DMS53 treated with DMSO at 0.1 percent for 48 hours (cell line): ENCODE measurements around the gene TTC1.
"Not testable (repeated sequence)": the region's sequence is repeated elsewhere in the genome, so short reads cannot be mapped to it uniquely, and the experiment has no call there.

Source experiments
- DNase-seq: peaks from one replicate; lab custom pipeline; 2025; ENCODE audit not compliant: unreplicated experiment; lab: John Stamatoyannopoulos, UW

TTC1 gene

DNA sequence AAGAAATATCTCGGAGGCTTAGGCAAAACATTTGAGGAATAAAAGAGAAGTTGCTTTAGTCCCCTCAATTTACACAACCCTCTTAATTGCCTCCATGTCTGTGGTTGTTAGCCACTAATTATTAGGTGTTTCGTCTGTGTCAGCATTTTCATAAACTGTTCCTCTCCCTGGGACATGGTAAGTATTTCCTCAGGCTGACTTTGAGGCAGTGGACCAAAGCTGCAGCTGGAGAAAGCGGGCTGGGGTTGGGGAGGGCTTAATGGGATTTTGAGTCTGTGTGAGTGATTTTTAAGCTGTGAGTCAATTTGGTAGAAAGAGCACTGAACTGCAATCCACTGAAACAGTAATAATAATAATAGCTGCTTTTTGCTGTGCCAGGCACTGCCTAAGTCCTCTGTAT, 13.0 kb upstream of the TTC1 start:
- DNase-seq: no peak

DNA sequence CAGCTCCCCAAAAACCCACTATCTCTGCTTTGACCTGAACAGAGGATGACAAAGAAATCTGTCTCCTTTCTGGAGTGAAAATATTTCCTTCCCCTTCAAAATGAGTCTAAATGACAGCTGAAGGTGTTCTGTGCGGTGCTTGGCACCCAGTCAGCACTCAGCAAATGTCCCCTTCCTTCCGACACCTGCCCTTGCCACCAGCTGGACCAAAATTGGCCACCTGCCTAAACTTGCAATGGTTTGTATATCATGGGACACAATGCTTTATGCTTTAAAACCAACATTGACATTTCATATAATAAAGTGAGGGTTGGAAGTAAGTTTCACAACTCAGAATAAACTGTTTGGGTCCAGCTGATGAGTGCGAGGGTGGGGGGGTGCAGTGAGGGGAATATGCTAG, 7.5 kb upstream of the TTC1 start:
- DNase-seq: peak; percentile 9

DNA sequence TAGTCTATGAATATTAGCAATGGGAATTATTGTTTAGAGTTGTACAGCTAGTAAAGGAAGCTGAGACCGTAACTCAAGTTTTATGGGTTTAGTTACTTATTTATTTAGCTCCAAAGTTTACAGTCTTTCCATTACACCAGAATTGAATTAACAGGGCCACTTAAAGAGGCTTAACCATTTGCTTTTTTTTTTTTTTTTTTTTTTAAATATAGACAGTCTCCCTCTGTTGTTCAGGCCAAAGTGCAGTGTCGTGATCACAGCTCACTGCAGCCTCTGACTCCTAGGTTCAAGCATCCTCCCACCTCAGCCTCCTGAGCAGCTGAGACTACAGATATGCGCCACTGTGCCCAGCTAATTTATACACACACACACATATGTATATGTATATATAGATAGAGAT, 1.4 kb upstream of the TTC1 start:
- no peak for DNase-seq

DNA sequence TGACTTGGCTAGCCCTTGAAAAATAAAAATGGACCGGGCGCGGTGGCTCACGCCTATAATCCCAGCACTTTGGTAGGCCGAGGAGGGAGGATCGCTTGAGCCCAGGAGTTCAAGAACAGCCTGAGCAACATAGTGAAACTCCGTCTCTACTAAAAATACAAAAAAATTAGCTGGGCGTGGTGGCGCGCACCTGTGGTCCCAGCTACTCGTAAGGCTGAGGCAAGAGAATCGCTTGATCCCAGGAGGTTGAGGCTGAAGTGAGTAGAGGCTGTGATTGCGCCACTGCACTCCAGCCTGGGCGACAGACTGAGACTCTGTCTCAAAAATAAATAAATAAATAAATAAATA, 436 bp upstream of the TTC1 start:
- not testable (repeated sequence) for DNase-seq

DNA sequence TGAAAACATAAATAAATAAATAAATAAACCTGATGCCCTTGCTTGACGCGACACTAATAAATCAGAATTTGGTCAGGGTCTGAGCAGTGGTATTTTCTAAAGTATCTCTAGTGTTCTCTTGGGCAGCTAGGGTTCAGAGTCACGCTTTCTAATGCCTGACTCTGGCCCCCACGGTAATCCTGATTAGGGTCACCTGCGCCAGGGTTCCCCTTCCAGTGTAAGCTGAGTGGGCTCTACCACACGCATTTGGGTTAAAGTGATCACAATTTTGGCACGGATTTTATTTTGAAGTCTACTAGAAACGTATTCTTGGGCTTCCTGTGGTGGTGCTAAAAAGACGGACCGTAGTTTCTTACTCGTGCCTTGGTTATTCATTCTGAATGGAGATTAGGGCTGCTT, 651 bp downstream of the TTC1 start:
- DNase-seq: no peak

DNA sequence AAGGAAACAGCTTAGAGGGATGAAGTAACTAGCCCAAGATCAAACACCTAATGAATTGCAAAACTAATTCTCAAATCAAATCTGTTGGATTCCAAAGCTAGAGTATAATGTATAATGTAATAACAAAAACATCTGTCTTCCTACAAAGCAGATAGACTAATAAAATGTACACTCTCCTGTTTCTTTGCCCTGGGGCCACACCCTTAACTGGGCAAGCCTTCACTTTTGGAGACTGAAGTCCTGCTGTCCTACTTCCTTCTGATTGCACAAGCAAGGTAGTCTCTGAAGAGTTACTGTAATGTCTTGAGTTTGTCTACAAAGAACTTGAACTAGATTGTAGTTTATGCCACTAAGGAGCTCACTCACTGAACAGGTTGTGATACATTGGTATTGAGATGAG, 2.5 kb downstream of the TTC1 start:
- DNase-seq: no peak

DNA sequence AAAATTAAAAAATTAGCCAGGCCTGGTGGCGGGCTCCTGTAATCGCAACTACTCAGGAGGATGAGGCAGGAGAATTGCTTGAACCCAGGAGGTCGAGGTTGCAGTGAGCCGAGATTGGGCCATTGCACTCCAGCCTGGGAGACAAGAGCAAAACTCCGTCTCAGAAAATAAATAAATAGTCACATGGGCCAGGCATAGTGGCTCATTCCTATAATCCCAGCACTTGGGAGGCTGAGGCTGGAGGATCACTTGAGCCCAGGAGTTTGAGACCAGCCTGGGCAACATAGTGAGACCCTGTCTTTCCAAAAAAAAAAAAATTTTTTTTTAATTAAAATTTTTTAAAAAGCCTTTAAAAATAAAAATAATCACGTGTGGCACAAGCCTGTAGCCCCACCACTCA, 5.3 kb downstream of the TTC1 start:
- not testable (repeated sequence) for DNase-seq

DNA sequence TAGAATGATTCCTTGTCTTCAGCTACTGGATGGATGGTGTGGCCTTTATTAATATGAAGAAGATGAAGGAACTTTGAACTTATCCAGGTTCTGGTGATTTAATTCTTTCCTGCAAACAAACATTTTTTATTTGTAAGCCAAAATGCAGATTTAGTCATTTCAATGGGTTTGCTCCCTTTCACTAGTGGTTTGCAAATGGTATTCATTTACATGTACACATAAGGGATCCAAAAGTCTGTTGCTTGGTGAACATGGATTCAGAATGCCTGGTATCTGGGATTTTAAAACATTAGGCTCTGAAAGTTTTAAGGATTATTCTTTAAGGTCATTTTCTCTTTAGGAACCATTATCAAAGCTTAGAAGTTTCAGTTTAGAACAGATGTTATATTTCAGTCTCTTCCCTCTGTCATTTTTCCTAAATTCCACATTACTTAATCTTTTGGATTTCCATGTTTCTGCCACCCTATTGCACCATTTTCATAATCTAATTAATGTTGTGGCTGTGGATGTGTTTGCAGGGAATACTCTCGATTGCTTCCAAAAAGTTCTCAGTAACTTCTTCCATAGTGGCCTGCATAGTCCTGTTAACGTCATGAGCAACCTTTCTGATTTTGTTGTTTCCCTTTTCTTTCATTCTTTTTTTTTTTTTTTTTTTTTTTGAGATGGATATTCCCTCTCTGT, 10.1 kb downstream of the TTC1 start:
- no peak for DNase-seq

DNA sequence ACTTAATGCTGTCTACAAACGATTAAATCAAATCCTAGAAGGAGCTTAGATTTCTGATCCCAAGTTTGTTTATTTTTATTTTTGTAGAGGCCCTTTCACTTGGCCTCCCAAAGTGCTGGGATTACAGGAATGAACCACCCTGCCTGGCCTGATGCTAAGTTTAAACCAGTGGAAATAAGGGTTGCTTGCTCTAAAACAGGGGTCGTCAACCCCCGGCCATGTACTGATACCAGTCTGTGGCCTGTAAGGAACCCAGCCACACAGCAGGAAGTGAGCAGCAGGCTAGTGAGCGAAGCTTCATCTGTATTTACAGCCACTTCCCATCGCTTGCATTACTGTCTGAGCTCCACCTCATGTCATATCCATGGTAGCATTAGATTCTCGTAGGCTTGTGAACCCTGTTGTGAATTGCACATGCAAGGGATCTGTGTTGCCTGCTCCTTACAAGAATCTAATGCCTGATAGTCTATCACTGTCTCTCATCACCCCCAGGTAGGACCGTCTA, 11.4 kb downstream of the TTC1 start:
- DNase-seq: no peak

DNA sequence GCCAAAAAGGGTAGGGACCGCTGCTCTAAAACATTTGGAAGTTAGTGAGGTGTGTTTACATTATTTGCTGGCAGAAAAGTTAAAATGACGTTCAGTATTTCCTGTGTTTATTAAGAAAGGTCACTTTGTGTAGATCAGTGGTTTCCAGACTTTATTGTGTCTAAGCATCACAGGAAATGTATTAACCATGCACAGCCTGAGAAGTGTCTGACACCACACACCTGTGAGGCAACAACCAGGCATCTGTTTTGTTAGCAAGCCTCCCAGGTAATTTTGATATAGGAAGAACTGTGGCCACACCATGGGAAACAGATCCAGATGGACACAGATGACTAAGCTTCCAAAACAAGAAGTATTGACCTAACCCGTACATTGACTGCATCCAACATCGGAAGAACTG, 12.0 kb downstream of the TTC1 start:
- no peak for DNase-seq

DNA sequence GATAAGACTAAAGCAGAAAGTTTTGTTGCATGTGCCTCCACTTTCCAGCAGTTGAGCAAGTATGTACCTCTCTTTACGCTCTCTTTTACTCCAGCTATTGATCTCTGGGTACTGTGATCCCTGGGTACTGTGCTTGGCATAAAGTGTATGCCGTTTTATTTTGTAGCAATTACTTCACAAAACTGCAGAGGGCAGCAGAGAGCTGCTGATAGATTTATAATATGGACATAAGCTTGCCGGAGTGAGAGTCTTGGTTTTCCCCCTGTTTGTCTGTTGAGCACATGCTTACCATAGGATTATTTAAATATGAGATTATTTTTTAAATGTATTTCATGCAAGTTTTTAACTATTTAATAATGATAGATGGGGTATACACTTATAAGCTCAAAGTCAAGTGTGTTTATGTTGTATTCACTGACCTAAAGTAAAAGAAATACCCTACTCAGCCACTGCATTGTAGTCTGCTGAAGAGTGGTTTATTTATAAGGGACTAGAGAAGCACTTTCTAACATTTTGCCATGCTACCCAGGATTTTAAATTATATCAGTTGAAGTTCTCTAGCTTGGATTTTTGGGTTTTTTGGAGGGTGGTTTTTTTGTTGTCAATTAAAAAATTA, 13.0 kb downstream of the TTC1 start:
- peak; percentile 67 for DNase-seq

DNA sequence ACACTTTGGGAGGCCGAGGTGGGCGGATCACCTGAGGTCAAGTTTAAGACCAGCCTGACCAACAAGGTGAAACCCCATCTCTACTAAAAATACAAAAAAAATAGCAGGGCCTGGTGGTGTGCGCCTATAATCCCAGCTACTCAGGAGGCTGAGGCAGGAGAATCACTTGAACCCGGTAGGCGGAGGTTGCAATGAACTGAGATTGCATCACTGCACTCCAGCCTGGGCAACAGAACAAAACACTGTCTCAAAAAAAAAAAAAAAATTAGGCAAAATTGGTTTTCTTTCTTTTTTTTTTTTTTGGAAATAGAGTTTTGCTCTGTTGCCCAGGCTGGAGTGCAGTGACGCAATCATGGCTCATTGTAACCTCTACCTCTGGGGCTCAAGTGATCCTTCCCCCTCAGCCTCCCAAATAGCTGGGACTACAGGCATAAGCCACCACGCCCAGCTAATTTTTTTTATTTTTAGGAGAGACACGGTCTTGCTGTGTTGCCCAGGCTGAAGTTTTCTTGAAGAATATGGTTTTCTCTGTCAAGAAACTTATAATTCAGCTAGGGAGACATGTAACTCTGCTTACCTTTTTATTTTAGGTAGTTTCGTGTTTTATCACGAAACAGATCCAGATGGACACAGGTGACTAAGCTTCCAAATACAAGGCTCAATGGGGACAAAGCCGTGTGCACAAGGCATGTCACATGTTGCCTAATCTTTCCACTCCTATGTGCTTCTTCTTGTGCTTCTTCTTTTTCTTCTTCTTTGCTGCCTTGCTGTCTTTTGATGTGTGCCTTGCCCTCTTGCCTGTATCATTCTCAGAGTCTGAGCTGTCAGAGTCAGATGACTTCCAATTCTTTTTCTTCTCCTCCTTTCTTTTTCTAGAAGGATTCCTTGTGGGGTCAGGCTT, 14.3 kb downstream of the TTC1 start:
- DNase-seq: no peak

DNA sequence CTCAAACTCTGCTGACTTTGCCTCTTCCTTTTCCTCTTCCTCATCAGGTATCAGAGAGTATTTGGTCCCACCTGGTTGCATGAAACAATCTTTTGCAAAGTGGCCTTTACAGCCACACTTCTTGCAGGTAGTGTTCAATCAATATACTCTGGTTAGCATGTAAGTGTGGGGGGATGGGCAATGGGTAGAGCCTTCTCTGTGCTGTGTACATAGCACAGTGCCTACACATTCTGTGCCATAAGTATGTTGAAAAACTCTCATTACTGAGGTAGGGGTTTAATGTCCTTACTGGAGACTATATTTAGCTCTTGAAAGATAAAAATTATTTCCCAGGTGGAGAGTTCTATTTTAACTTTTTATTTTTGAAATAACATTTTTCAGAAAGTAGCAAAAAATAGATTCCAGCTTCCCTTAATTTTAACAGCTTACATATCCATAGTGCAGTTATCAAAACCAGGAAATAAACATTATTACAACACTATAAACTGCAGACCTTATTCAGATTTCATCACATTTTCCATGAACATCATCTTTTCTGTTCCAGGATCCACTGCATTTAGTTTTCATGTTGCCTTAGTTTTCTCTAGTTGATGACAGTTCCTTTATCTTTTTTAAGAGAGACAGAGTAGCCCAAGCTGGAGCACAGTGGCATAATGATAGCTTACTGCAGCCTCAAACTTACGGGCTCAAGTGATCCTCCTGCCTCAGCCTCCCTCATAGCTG, 15.1 kb downstream of the TTC1 start:
- DNase-seq: no peak

DNA sequence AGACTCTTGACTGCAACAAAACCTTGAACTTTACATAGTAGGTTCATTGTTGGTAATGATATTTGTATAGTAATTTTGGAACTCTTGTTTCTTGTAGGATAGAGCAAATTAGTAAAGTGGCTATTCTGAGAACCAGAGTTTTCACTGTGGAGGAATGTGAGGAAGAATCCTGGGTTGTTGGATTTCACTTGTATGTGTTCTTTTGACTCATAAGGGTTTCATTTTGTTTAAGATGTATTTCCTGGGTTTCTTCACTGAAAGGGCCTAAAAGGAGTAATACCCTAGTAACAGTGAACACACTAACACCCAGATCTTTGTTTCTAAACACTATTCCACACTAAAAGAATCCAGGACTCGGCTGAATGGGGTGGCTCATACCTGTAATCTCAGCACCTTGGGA, 20.1 kb downstream of the TTC1 start:
- no peak for DNase-seq

DNA sequence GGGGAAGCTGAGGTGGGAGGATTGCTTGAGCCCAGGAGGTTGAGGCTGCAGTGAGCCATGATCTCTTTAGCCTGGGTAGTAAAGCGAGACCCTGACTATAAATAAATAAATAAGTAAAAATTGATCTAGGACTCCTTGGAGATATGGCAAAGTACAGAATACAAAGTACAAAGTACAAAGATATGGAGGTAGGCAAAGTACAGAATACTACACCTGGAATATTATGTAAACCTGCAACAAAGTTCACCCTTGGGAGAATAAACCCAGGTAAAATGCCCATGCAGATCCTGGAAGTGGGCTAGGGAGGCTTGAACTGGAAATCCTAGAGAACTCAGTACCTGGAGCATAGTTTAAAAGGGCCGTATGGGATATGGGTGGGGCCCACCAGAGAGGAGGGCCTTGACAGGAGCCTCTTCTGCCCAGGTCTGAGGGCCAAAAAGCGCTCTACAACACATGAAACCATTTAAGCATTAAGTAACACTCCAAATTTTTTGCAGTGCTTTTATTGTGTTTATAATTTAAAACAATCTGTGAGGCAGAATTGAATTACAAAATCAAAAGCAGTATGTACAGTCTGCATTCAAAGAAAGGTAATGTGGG, 20.7 kb downstream of the TTC1 start:
- no peak for DNase-seq

DNA sequence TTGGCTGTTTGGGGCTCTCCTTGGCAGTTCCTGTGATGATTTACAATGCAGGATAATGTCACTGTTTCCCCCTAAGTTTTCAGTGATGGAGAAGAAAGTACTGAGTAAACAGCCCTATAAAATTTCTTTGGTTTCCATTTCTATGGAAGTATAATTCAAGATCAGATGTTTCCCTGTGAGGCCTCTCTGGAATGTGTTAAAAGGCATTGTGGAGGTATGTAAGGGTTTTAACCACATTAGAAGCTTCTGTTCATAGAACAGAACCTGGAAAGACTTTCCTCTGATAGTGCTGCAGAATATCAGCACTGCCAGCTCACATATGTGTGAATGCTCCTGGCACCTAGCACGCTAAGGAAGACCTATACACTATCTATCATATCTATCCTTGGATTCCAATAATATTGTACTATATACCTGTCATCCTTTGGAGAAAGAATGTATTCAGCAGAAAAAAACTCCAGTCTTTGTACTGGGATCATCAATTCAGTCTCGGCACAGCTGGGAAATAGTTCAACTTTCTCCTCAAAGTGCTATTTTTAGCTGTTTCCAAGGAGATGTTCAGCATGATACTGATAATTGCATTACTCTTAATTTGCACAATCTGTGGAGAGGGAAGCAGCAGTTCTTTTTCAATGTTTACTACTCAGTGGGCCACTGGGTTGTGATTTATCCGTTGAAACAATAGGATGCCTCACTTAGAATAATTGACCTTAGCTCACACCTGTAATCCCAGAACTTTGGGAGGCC, 21.9 kb downstream of the TTC1 start:
- no peak for DNase-seq

DNA sequence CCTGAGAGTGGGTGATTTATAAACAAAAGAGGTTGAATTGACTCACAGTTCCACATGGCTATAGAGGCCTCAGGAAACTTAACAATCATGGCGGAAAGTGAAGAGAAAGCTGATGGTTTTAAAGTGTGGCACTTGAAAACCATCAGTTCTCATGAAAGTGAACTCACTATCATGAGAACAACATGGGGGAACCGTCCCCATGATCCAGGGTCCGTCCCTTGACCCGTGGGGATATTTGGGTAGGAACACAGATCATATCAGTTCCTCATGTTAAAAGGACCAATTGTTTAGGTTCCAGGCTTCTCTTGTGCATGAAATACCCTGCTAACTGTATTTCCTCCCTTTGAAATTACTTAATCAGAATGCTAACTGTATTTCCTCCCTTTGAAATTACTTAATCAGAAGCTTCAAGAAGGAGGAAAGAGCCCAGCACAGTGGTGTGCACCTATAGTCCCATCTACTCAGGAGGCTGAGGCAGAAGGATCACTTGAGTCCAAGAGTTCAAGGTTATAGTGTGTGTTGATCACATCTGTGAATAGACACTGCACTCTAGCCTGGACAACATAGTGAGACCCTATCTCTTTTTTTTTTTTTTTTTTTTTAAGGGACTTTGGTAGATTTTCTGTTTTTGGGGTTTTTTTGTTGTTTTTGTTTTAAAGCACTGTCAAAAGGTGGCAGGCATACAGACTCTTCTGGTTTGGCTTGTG, 24.8 kb downstream of the TTC1 start:
- DNase-seq: no peak

DNA sequence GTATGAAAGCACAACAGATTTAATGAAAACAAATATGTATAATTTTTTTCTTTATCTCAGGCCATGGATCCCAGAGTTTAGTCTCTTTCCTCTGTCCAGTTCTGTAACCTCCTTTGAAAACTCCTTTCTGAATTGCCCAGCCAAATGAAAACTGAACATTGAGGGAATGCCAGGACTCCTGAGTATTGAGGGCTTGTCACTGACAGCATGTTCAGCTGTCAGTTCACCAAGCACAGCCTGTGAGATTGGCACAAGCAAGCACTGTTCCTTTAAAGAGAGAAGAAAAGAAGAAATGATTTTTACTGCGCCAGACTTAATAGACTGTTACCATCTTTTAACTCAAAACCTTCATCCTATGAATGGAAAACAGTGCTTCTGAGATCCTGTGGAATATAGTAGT, 27.3 kb downstream of the TTC1 start:
- no peak for DNase-seq

DNA sequence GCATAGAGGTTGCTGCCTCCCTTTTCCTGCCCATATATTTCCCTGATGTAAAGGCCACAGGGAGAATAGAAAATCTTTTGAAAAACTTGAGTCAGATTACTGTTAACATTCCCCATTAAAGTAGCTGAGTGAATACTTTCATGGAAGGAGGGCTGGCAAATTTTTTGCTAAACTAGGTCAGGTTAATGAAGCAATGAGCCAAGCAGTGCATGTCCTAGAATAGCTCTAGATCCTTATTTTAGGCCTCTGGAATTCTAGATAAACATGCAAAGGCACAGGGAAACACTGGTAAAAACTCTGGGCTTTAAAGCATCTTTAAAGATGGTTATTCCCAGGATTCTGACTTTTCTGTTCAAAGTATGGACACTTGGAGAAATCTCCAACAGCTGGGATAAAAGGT, 27.9 kb downstream of the TTC1 start:
- no peak for DNase-seq
